Small intestine (tissue), 7 donors: Measurements from ENCODE around the gene PLB1. TPM values are rescaled to one million over a fixed set of nuclear protein-coding genes. Genes with fewer than 3 reads are reported as not detected.

Experiments used
- DNase-seq, 2 donors: peaks; one replicate each; pipeline versions ENCODE4 v3.0.0 to v3.0.0-alpha.2; 2013
- FAIRE-seq: peaks from 2 replicates; lab custom pipeline; 2012; peaks lifted over from hg19 to GRCh38; lab: Jason Lieb, UNC
- H3K27ac ChIP-seq, 3 donors: one replicate each; pipeline ENCODE4 v1.5.1; 2013; ENCODE audit warnings: low read length in 2 of 3, mild to moderate bottlenecking in 2 of 3, control low read depth in 1 of 3, inconsistent platforms in 1 of 3, low read depth in 1 of 3, moderate library complexity in 1 of 3
- H3K27me3 ChIP-seq, 3 donors: one replicate each; pipeline ENCODE4 v1.6.1; 2013; ENCODE audit warnings: low read length in 3 of 3, inconsistent platforms in 1 of 3; ENCODE audit not compliant: control insufficient read depth in 3 of 3, insufficient read depth in 3 of 3
- H3K36me3 ChIP-seq, 3 donors: one replicate each; pipeline ENCODE4 v1.6.1; 2013; ENCODE audit warnings: low read length in 3 of 3, inconsistent platforms in 1 of 3, low read depth in 1 of 3, mild to moderate bottlenecking in 1 of 3, moderate library complexity in 1 of 3; ENCODE audit not compliant: control insufficient read depth in 3 of 3, insufficient read depth in 2 of 3
- H3K4me1 ChIP-seq, 3 donors: one replicate each; pipeline ENCODE4 v1.6.1; 2013; ENCODE audit warnings: low read length in 2 of 3, inconsistent platforms in 1 of 3, low read depth in 1 of 3, mild to moderate bottlenecking in 1 of 3, moderate library complexity in 1 of 3; ENCODE audit not compliant: control insufficient read depth in 3 of 3, insufficient read depth in 2 of 3
- H3K4me3 ChIP-seq, 3 donors: one replicate each; pipeline ENCODE4 v1.5.1; 2013; ENCODE audit warnings: low read length in 3 of 3, control low read depth in 1 of 3, inconsistent platforms in 1 of 3, low read depth in 1 of 3, mild to moderate bottlenecking in 1 of 3, moderate library complexity in 1 of 3
- H3K9me3 ChIP-seq, 2 donors: one replicate each; pipeline ENCODE4 v1.6.1; 2013; ENCODE audit warnings: low read depth in 1 of 2, low read length in 1 of 2; ENCODE audit not compliant: control insufficient read depth in 2 of 2, insufficient read depth in 1 of 2
- WGBS, 3 donors: extraction: QIAGEN DNeasy Blood & Tissue Kit; methylation state at CpG; one replicate each; pipeline ENCODE4 v1.1.7; 2013; 5-methylcytosine and 5-hydroxymethylcytosine counted together
- polyA plus RNA-seq, 4 donors: library from polyadenylated mRNA; stranded (reverse) in 3 of 4; unstranded in 1 of 4; fragments of 200-250 nt in 3 of 4; fragments of 120-200 nt in 1 of 4; gene quantifications; one replicate each; pipeline versions ENCODE4 v1.2.1 to v1.2.3, GENCODE V29; 2013
- donor health status: healthy with polysubstance abuse.
- donor health status: control.
- donor health status: control.
- donor health status: Bipolar disorder and iron deficiency.
- donor health status: healthy.

The PLB1 gene
- polyA plus RNA-seq, 4 donors = 0.45 to 125 (median 1.1) TPM

DNA sequence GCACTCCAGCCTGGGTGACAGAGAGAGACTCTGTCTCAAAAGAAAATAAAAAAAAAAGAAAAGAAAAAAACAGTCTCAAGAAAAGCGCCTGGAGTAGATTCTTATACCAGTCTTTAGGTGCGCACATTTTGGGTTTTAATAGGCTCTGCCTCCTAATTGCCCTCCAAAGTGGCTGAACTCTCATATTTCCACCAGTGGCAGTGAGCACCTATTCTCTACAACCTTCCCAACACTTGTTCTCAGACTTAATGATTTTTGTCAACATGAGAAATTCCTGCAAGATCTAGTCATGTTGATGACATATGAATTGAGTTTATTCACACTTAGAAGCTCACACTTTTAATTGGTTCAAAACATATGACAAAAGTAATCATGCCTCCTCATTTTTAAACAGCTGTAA is 39.0 kb downstream of the PLB1 start:
- no peaks in the 10 kb centered on the region for H3K9me3 ChIP-seq
- 94 to 100% (median 97%) methylated on average over 2 of the region's 2 CpGs for WGBS, 3 donors
- no peak overlapping the region for H3K4me3 ChIP-seq
- H3K27me3 ChIP-seq = no peaks in the 10 kb centered on the region
- no peaks in the 10 kb centered on the region for H3K36me3 ChIP-seq
- H3K4me1 ChIP-seq = no peaks in the 10 kb centered on the region
- DNase-seq = no peak
- no peak overlapping the region for H3K27ac ChIP-seq
- no peak for FAIRE-seq

DNA sequence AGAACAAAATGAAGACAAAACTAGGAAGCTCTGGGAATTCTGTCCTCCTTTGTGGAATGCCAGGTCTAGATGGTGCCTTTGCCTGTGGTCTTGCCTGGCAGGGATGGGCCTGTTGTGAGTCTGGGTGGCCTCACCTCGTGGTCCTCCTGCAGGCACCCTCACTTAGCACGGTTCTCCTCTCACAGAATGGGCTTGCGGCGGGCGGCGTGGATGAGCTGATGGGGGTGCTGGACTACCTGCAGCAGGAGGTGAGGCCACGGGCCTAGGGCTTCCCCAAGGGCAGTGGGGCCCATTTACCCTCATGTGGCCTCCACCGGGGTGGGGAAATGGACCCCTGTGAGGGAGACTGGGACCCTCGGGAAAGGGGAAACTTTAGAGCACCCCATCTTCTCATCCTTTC is 42.3 kb downstream of the PLB1 start:
- no peak for FAIRE-seq
- WGBS, 3 donors = 90 to 96% (median 92%) methylated on average over 6 to 9 of the region's 9 CpGs
- Histone ChIP-seq H3K27me3 (no peaks in the 10 kb centered on the region), H3K4me3 (no peak overlapping the region), H3K27ac (no peak overlapping the region), H3K9me3 (no peaks in the 10 kb centered on the region), H3K36me3 (no peaks in the 10 kb centered on the region), H3K4me1 (no peaks in the 10 kb centered on the region)
- no peak for DNase-seq

DNA sequence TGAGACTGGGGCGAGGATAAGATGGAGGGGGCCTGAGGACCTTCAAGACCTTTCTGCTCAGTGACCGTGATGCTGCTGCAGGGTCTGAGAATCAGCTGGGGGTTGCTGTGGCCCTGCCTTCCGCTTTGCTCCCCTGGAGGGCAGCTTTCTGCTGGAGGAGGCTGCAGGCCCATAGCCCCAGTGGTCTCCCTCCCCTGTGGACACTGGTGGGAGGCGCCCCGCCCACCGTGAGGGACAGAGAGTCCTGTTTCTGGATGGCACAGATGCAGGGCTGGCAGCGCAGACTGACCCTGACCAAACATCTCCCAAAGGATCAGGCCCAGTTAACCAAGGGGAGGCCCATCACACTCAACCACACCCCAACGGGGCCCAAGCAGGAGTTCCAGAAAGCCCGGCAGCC is 42.8 kb downstream of the PLB1 start:
- Histone ChIP-seq H3K4me3 (no peak overlapping the region), H3K27me3 (no peaks in the 10 kb centered on the region), H3K36me3 (no peaks in the 10 kb centered on the region), H3K9me3 (no peaks in the 10 kb centered on the region), H3K4me1 (peaks cover 0 to under 1% (median 0%) of the 10 kb centered on the region in 3 donors), H3K27ac (no peak overlapping the region)
- DNase-seq = no peak
- WGBS, 3 donors = 79 to 84% (median 81%) methylated on average over 9 of the region's 9 CpGs
- no peak for FAIRE-seq

- H3K36me3 ChIP-seq = no peaks in the 10 kb centered on the region
- 23 to 52% (median 40%) methylated on average over 14 of the region's 14 CpGs for WGBS, 3 donors
- FAIRE-seq = no peak
- H3K9me3 ChIP-seq = no peaks in the 10 kb centered on the region
- H3K27ac ChIP-seq = no peak overlapping the region
- H3K27me3 ChIP-seq = no peaks in the 10 kb centered on the region
- peak in 1 of 2 donors; percentile 37 for DNase-seq
- peaks cover 0 to 5% (median 2%) of the 10 kb centered on the region in 3 donors for H3K4me1 ChIP-seq
- H3K4me3 ChIP-seq = no peak overlapping the region
Observed at GRCh38 chr2:28539118-28539541, 43.3 kb downstream of the PLB1 start.

DNA sequence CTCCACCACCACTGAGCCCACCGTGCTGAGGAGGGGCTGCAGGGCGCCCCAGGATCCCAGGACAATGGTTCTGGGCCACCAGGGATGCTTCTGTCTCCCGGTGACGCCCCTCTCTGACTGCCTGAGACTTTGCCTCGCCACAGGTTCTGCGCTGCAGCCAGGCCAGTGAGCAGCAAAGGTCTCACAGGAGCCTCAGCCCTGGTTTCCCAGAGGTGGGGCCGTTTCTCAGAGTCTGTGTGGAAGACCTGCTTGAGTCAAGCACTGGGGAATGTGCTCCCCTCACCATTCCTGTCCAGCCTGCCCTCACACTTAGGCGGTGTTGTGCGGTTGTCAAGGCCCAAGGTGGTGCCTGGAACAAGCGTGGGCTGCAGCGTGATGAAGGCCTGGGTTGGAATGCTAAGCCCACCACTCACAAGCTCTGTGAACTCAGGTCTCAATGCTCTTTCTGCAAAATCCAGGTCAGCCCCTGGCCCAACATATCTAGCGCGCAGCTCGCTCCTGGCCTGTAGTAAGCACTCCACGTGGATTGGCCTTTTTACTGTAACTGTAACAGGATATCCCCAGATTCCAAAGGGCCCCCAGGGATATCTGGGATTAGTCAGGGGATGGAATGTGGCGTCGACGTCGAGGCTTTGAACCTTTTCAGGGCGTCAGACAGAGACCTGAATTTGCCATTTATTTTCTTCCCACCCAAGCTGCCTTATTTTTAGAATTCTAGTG is 47.6 kb downstream of the PLB1 start:
- no peak overlapping the region for H3K27ac ChIP-seq

GRCh38 chr2:28544036-28544346 is 48.1 kb downstream of the PLB1 start:
- H3K27ac ChIP-seq = peak overlapping the region in 2 of 3 donors; percentile 60 to 79
- FAIRE-seq = no peak
- H3K4me1 ChIP-seq = peaks cover 0 to 48% (median 18%) of the 10 kb centered on the region in 3 donors
- 83 to 95% (median 92%) methylated on average over 5 of the region's 5 CpGs for whole genome bisulfite sequencing, 3 donors
- H3K27me3 ChIP-seq = no peaks in the 10 kb centered on the region
- peak in 1 of 2 donors; percentile 14 for DNase-seq
- no peaks in the 10 kb centered on the region for H3K9me3 ChIP-seq
- H3K4me3 ChIP-seq = no peak overlapping the region
- no peaks in the 10 kb centered on the region for H3K36me3 ChIP-seq

More for the DNA sequence above, 47.6 kb downstream of the PLB1 start:
- DNase-seq (no peak), FAIRE-seq (no peak)
- Histone ChIP-seq H3K4me3 (no peak overlapping the region), H3K9me3 (no peaks in the 10 kb centered on the region), H3K27me3 (no peaks in the 10 kb centered on the region), H3K36me3 (no peaks in the 10 kb centered on the region), H3K4me1 (peaks cover 0 to 48% (median 18%) of the 10 kb centered on the region in 3 donors)
- WGBS, 3 donors = 86 to 94% (median 87%) methylated on average over 20 of the region's 20 CpGs

- Histone ChIP-seq H3K27ac (peak overlapping the region; percentile 60 to 79 (median 73)), H3K36me3 (no peaks in the 10 kb centered on the region), H3K27me3 (no peaks in the 10 kb centered on the region), H3K4me3 (no peak overlapping the region), H3K4me1 (peaks cover 0 to 48% (median 18%) of the 10 kb centered on the region in 3 donors), H3K9me3 (no peaks in the 10 kb centered on the region)
- 13 to 45% (median 37%) methylated on average over 8 of the region's 8 CpGs for WGBS, 3 donors
- FAIRE-seq (no peak), DNase-seq (peak; percentile 85 to 91)
Observed at GRCh38 chr2:28544405-28544921, 48.6 kb downstream of the PLB1 start.

DNA sequence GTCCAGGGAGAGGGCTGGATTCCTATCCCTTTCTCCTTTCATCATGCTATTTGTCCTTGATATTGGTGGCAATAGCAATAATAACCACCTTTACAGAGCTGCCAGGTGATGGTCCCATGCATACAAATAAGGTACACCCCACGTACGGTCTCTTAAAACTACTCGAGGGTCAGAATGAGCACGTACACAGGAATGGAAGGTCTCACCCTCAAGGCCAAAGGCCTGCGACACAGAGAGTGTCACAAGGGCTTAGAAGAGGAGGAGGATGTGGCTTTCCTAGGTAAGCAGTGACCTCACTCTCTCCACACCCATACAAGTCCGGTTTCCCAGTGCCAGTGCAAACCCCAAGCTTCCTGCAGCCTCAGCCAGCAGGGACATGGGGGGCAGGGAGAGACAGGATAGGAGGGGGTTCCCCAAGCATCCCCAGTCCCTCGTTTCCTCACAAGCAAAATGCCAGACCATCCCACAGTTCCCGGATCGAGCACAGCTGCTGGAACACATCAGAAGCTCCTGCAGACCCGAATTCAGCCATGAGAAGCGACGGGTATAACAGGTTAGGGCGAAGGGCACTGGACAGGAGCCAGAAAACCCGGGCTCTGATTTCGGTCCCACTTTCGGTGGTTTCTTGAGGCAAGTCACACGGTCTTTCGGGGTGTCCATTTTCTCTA is 49.2 kb downstream of the PLB1 start:
- FAIRE-seq (no peak), DNase-seq (peak; percentile 85 to 90)
- H3K9me3 ChIP-seq = no peaks in the 10 kb centered on the region
- no peaks in the 10 kb centered on the region for H3K36me3 ChIP-seq
- H3K27ac ChIP-seq = peak overlapping the region; percentile 60 to 79 (median 73)
- peaks cover 0 to 48% (median 18%) of the 10 kb centered on the region in 3 donors for H3K4me1 ChIP-seq
- 8 to 47% (median 21%) methylated on average over 18 of the region's 18 CpGs for WGBS, 3 donors
- H3K27me3 ChIP-seq = no peaks in the 10 kb centered on the region
- H3K4me3 ChIP-seq = peak overlapping the region in 1 of 3 donors; percentile 2
